ELR (cell line): ENCODE results near the gene LYG2.
"Not testable (repeated sequence)": the region's sequence is repeated elsewhere in the genome, so short reads cannot be mapped to it uniquely, and the experiment has no call there.

Source experiments
- DNase-seq: peaks from one replicate; pipeline ENCODE4 v3.0.0-alpha.2; 2015; ENCODE audit warnings: low read depth

Gene LYG2, protein sequence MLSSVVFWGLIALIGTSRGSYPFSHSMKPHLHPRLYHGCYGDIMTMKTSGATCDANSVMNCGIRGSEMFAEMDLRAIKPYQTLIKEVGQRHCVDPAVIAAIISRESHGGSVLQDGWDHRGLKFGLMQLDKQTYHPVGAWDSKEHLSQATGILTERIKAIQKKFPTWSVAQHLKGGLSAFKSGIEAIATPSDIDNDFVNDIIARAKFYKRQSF

DNA sequence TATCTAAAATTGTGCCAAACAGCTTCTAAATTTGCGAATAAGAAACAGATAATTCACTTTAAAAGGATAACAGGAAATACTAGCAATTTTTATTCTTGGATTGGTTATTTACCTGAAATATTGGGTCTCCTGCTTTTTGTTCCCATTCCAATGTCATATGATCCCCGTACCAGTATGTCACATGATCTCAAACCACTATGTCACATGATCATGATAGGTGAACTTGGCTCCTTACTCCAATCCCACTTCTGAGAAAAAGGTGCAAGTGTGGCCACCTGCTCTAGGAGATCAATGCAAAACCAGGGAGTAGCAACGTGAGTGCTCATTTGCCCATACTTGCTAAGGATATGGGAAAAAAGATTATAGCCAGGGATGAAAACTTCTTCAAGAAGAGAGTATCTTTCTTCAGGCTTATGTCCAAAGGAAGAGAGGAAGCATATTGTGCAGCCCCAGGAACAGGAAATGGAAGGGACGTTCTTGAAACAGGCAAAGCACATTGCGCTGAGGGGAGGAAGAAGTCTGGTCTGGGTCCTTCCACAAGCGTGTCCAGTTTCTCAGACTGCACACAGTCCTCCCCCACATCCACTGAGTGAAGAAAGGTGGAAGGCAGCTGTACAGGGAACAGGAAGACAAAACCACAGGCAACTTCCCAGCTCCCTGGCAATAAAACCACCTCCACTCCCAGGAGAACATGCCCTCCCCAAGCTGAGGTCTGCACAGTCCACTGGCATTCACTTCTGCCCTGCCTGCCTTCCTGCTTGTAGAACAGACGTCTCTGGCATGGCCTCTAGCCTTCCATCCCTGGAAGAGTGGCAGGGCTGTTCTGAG, at the start of gene LYG2:
TSS of gene LYG2 (minus strand) at position 176 of the 828 bp plus-strand sequence. CDS start 1,406 bp downstream, outside the sequence.
- DNase-seq, result no peak

DNA sequence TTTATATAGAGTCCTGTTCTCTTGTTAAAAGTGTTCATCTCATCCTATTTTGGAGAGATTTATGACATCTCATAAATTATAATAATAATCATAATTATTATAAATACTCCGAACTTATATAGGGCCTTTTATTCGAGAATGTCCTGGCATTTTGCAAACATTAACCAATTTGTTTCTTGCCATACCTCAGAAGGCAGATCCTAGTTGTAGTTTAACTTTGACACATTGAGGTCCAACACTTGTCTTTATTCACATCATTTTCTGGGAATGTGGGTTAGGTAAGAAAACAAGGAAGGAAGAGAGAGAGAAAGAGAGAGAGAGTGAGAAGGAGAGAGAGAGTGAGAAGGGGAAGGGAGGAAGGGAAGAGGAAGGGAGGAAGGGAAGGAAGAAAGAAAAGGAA, 45.6 kb upstream of the LYG2 start, which contains the start of gene LYG1:
TSS of gene LYG1 (minus strand) at position 101 of the 400 bp plus-strand sequence. CDS start 5,527 bp downstream, outside the sequence.
- not testable (repeated sequence) for DNase-seq

DNA sequence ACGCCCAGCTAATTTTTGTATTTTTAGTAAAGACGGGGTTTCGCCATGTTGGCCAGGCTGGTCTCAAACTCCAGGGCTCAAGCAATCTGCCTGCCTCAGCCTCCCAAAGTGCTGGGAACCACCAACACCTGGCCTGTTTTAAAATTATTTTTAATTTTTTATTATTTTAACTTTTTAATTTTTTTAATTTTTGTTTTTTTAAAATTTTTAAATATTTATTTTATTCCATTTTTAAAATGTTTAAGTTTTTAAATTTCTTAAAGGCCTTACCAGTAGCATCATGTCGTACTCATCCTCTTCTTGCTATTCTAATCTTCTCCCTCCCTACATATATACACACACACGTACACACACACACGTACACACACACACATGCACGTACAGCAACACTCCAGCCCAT, 44.1 kb upstream of the LYG2 start:
- DNase-seq, result no peak

DNA sequence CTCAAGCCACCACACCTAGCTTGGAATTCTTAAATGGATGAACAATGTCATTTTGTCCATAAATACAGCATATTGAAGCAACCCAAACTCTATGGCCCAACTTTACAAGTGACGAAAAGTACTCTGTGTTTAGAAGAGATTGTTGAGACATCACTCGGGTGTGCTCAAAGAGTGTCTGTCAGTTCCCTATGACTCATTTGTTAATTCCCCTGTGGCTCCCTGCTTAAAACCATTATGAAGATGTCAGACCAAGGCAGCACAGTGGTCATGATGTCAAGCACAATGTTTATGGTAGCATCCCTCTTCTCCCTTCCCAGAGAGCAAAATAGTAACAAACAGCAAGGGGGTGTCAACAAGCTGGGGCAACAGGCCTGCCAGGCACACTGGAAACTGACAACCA, 42.5 kb upstream of the LYG2 start:
- DNase-seq, result peak; percentile 6

DNA sequence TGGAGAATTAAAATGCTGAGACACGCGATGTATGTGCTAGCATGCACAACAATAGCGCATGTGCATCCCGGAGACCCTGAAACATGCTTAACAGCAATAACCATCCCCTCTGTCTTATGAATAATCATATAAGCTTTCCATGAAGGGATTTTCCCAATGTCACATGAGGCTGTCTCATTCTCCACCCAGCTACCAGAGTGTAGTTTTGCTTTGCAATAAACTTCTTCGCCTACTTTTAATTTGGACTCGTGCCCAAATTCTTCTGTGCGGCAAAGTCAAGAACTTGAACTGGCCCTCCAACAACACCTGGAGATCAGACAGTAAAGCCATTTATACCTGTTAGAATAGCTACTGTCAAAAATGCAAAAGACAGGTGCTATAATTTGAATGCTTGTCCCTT, 30.1 kb upstream of the LYG2 start:
- no peak for DNase-seq

DNA sequence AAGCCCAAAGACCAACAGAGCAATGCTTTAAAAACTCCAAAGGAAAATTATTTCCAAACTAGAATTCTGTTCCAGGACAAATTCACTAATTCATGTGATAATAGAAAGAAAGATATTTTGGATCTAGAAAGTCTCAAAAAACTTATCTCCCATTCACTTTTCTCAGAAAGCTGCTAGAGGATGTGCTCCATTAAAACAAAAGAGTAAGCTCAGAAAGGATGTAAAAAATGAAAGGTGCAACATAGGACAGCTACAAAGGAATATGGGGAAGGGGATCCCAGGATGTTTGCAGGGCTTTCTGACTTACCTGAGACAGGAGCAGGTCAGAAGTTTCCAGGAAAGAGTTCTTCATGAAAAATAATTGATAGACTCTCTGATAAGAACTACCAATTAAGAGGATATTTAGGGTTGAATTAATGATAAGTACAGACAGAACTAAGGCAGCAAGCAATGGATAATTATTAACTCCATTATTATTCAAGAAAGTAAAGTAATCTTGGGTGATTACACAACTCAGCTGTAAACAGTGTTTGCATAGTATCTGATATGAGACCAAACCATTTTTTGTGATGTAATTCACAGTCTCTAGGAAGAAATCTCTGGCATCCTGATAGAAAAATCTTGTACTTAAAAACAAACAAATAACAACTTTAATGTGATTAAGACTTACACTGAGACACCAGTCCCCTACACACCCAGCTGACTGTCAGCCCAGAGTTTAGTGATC, 24.7 kb upstream of the LYG2 start:
- DNase-seq, result no peak

DNA sequence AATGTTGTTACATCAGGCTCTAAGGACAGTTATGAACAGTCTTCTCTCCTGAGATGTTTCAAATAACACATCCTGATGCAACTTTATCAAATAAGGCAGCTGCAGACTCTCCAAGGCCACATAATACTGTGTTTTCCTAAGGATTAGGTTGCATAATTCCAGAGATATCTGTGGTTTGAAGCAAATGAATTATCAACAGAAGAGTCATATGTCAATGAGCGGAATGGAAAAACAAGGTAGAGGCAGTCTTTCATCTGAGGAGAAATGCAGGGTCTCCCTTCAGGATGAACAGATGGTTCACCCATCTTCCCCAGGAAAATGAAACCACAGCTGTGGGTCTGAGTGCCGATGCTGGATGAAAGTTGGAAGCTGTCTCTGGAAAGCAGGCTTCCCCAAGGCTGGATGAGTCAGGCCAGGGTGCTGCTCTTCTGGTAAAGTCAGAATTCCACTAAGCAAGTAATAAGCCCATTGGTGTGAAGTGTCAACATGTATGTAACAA, 23.4 kb upstream of the LYG2 start:
- peak; percentile 78 for DNase-seq

DNA sequence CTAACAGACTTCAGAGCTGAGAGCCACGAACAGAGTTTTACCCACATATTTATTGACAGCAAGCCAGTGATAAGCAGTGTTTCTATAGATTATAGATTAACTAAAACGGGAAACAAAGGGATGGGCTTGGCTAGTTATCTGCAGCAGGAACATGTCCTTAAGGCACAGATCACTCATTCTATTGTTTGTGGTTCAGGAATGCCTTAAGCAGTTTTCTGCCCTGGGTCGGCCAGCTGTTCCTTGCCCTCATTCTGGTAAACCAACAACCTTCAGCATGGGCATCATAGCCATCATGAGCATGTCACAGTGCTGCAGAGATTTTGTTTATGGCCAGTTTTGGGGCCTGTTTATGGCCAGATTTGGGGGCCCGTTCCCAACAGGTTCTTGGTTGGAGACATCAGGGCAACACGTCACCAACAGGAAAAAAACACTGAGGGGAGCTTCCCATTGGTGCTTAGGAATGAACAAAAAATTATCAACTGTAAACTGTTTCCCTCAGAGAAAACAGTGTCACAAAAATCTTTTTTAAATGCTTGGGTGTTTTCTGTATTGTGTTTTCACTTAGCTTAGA, 22.8 kb upstream of the LYG2 start:
- not testable (repeated sequence) for DNase-seq

DNA sequence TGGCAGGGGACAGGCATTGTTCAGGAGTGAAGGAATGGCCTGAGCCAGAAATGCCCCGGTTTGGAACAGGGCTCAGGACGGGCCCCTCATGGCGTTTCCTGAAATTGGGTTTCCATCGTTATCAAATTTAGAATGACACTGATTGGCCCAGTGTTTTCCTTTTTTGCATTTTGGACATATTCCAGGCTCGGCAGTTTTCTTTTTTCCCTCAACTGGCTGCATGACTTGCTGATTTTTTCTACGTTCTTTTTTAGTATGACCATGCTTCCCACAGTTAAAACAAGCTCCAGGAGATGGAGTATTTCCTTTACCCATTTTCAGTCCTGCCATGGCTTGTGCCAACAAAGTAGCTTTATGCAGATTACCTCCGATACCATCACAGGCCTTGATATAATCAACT, 20.4 kb upstream of the LYG2 start:
- no peak for DNase-seq

DNA sequence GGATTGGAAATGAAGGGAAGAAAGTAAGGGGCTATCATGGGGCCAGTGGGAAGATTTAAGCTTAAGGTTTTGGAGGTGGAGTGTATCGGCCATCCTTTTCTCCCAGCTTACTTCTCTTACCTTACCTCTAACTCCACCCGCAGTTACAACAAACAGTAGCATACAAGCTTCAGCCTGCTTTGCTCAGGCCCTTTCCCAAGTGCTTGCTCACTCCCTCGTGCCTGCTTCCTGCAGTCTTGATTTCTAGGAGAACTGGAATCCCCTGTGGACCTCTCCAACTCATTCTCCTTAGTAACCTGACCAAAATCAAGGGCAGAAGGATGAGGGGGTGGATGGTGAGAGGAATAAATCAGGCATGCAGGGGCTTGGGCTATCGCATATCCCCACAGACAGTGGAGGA, 5.8 kb upstream of the LYG2 start:
- no peak for DNase-seq

DNA sequence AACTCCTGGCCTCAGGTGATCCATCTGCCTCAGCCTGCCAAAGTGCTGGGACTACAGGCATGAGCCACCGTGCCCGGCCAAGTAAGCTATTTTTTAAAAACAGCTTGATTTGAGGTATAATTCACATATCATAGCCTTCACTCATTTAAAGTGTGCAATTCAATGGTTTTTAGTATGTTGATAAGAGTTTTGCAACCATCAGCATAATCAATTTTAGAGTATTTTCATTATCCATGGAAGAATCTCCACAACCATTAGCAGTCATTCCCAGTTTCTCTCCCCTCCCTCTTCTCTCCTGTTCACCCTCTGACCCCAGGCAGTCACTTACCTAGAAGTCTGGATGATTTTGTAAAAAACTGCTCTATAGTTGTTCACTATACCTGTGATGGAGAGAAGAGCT, 4.7 kb upstream of the LYG2 start:
- DNase-seq, result no peak

DNA sequence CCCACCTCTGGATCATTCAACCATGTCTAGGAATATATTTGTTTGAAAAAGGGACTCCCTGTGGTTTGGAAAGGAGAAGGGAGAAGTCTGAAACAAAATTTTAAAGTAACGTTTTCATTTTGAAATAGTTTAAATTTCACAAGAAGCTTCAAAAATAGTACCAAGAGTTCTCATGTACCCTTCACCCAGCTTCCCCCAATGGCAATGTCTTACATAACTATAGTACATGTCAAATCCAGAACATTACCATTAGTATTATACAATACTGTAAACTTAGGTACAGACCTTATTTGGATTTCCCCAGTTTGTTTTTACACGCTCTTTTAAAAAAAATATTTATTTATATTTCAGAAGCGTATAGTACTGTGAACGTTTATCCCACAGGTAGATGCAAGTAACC, 4.0 kb upstream of the LYG2 start:
- no peak for DNase-seq

DNA sequence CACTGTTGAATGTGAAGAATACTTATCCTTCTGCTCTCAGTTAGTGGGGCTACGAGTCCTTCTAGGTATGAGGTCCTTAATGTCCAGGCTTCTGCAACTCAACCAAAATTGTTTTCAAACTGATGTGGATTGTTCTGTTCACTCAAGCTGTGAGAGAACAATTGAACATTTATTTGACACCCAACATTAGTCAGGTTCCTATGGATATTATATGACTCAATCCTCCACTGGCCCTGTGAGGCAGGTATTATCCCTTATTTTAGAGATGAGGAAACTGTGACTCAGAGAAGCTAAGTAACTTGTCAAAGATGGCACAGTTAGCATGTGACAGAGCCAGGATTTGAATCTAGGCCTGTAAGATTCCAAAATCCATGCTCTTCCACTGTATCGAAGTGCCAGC, 1.2 kb upstream of the LYG2 start:
- peak; percentile 70 for DNase-seq

DNA sequence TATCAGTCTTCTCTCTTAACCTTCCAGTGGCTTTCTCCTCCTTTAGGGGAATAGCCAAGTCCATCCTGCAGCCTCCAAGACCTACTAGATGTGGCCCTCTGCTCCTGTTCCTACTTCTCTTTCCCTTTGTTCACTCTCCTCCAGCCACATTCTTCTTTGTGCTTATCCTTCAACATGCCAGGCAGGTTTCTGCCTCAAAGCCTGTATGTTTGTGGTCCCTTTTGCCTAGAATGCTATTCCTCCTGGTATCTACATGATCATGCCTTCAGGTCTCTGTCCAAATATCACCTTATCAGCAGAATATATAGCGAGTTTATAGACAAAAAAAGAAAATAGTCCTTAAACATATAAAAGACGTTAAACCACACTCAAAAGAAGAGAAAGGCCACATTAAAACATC, 5.5 kb downstream of the LYG2 start:
- no peak for DNase-seq

DNA sequence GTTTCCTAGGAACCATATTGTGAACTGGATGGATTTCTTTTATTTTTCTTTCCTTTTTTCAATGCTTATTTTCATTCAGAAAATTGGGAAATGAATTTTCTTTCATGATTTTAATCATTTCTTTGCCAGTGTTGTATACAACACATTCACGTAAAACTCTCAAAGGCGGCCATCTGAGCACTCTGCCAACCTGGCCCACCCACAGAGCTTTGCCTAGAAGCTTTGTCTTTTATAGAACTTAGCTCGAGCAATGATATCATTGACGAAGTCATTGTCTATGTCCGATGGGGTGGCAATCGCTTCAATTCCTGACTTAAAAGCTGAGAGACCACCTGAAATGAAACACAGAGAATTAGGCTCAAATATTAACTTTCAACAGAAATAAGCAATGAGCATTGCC, 13.3 kb downstream of the LYG2 start:
- no peak for DNase-seq

DNA sequence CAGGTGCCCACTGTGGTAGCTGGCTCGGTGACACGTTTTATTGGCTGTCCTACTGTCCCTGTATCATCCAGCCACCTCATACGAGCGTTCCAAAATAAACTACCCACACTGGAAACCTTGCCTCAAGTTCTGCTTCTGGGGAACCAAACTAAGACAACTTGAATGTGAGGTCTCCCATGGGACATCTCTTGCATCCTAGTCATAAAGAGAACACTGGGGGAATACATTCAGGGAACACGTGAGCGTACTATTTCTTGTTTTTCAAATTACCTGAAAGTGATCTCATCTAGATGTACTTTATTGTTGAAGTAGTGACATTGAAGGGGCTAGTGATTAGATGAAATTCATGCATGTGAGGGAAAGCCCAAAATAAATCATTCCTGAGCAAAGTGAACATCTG, 15.0 kb downstream of the LYG2 start:
- no peak for DNase-seq

DNA sequence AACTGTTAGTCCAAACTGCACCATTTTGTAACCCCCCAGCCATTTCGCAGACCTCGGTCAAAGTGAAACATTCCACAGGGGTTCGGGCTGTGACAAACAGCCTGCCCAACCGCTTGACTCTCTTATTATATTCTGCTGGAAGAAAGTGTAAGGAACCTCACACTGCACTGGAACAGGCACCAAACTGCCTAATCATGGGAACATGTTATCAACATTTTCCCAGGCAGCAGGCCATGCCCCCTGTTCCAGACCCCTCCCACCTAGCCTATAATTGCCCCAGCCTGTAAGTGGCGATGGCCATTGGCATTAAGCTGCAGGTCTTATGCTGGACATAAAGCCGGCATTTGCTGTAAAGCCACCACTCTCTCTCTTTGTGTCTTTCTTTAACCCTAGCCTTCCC, 16.9 kb downstream of the LYG2 start:
- no peak for DNase-seq

DNA sequence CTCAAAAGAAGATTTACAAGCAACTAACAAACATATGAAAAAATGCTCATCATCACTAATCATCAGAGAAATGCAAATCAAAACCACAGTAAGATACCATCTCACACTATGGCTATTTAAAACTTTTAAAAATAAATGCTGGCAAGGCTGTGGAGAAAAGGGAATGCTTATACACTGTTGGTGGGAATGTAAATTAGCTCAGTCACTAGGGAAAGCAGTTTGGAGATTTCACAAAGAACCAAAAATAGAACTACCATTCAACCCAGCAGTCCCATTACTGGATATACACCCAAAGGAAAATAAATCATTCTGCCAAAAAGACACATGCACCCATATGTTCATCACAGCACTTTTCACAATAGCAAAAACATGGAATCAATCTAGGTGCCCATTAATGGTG, 22.3 kb downstream of the LYG2 start:
- DNase-seq, result not testable (repeated sequence)

DNA sequence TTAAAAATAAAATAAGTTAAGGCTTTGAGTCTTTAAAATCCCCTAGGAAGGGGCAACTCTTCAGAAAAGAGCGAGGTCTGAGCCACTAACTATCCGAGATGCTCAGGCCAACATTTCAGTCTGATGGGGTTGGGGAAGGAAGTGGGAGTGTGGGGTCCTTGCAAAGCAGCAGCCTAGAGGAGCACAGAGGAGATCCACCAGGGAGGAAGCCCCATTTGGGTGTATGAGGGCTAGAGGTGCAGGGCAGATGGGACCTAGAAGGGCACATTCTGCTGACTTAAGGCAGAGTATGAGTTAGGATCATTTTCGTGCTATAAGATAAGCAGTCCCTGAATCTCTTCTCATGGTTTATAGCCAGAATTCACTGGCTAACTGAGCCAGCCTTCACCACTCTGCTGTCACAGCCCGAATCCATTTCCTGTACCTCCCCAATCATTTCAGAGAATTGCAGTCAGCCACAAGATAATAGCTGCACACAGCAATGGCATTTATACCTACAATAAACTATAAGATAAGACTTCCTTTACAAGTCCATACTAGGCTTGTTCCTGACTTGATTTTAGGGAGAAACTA, 37.5 kb downstream of the LYG2 start:
- no peak for DNase-seq

DNA sequence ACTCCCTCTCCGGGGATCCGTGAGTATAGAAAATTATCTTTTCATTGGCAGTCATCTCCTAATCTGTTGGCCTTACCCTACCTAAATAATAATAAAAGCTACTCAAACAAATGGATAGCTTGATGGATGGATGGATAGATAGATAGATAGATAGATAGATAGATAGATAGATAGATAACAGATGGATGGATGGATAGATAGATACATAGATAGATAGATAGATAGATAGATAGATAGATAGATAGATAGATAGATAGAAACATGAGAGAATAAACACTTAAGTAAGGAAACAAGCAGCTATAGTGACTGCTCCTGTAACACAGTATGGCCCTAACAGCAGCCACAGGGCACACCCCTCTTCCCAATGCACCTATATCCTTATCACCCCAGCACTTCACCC, 39.4 kb downstream of the LYG2 start:
- no peak for DNase-seq

DNA sequence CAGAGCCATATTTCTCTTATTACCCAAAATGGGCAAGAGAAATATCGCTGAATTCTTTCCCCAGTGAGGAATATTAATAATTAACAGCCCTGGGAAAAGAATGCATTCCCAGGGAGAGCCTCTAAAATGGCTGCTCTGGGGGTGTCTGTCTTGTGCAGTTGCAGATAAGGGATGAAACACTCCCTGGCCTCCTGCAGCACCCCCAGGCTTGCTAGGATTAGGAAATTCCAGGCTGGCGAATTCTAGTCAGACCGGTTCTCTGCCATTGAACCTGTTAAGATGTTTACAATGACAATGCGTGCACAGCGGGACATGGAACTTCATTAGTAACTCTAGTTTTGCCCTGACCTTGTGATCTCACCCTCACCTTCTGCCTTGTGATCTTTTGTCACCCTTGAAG, 50.0 kb downstream of the LYG2 start:
- DNase-seq, result no peak
